Measurements from ENCODE around the gene AARS1.
"Not testable (repeated sequence)": the region's sequence is repeated elsewhere in the genome, so short reads cannot be mapped to it uniquely, and the experiment has no call there.

The AARS1 gene

DNA sequence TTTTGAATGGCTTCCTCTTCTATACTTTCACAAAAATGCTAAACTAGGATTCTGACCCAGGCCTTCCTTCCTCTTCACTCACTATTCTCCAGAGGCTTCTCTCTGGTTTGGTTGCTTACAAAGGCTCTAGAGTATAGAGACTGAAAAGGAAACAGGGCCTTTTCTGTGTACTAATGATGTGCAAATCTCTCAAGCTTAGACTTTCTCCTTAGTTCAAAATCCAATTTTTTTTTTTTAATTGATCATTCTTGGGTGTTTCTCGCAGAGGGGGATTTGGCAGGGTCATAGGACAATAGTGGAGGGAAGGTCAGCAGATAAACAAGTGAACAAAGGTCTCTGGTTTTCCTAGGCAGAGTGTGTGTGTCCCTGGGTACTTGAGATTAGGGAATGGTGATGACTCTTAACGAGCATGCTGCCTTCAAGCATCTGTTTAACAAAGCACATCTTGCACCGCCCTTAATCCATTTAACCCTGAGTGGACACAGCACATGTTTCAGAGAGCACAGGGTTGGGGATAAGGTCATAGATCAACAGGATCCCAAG, 65.3 kb downstream of the AARS1 start:
- DNase-seq (ENCODE audit: low read depth) = not testable (repeated sequence)

DNA sequence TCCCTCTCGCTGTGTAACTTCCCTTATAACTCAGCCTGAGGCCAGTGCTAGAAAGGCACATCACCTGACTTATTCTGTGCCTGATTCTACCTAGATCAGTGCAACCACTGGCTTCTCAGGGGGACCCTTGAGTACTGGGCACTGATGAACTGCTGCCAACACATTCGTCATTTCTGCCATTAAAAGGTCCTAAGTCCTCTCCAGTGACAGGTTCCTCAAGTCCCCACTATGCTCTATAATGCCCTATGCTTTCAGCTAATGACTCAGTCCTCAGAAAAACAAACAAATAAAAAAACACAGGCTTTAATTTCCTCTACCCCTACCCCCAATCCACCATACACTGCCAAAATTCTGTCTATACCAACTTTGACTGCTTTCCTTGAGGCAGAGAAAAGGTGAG, 66.1 kb downstream of the AARS1 start:
- DNase-seq (ENCODE audit: low read depth) = not testable (repeated sequence)

DNA sequence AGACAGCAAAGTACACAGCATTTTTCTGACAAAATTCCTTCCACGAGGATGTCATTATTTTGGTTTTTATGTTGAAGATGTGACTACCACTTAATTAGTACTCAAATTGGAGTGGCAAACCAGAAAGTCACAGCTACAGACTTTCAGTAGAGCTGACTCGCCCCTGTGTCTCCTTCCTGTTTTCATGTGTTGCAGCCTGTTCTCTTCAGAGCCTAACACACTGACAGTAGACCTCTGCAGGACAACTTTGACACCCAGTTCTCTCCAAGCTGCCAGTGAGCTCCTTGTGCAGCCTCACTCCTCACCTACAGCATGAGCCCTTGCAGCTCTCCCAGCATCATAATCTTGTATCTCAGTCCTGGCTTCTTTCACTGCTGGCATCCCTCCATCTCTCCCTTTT, 66.7 kb downstream of the AARS1 start:
- not testable (repeated sequence) for DNase-seq (ENCODE audit: low read depth)

DNA sequence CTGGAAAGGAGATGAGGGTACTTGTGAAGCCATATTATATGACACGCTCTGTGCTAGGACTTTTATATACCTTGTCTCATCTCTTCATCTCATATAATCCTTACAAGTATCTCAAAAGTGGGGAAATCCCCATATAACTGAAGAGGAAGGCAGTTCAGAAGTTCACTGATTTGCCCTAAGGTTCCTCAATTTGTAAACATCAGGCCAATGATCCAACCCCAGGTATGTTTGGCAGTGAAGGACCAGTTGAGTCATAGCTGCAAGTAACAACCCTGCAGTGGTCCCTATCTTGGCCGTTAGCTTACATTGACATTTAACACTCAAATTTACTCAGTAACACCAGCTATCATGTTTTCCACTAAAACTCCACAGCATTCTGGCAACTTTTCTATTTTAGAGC, 70.7 kb downstream of the AARS1 start:
- not testable (repeated sequence) for DNase-seq (ENCODE audit: low read depth)

DNA sequence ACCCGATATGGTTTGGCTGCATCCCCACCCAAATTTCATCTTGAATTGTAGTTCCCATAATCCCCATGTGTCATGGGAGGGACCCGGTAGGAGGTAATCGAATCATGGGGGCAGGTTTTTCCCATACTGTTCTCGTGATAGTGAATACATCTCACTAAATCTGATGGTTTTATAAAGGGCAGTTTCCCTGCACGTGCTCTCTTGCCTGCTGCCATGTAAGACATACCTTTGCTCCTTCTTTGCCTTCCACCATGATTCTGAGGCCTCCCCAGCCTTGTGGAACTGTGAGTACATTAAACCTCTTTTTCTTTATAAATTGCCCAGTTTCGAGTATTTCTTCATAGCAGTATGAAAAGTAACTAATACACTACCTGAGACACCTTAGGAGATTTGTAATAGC, 82.9 kb downstream of the AARS1 start:
- DNase-seq (ENCODE audit: low read depth) = not testable (repeated sequence)

DNA sequence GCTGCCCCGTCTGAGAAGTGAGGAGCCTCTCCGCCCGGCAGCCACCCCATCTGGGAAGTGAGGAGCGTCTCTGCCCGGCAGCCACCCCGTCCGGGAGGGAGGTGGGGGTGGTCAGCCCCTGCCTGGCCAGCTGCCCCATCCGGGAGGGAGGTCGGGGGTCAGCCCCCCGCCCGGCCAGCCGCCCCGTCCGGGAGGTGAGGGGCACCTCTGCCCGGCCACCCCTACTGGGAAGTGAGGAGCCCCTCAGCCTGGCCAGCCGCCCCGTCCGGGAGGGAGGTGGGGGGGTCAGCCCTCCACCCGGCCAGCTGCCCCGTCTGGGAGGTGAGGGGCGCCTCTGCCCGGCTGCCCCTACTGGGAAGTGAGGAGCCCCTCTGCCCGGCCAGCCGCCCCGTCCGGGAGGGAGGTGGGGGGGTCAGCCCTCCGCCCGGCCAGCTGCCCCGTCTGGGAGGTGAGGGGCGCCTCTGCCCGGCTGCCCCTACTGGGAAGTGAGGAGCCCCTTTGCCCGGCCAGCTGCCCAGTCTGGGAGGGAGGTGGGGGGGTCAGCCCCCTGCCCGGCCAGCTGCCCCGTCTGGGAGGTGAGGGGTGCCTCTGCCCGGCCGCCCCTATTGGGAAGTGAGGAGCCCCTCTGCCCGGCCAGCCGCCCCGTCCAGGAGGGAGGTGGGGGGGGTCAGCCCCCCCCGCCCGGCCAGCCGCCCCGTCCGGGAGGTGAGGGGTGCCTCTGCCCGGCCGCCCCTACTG, 84.5 kb downstream of the AARS1 start:
- DNase-seq (ENCODE audit: low read depth) = not testable (repeated sequence)

DNA sequence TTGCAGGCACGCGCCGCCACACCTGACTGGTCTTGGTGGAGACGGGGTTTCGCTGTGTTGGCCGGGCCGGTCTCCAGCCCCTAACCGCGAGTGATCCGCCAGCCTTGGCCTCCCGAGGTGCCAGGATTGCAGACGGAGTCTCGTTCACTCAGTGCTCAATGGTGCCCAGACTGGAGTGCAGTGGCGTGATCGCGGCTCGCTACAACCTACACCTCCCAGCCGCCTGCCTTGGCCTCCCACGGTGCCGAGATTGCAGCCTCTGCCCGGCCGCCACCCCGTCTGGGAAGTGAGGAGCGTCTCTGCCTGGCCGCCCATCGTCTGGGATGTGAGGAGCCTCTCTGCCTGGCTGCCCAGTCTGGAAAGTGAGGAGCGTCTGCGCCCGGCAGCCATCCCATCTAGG, 85.3 kb downstream of the AARS1 start:
- not testable (repeated sequence) for DNase-seq (ENCODE audit: low read depth)

DNA sequence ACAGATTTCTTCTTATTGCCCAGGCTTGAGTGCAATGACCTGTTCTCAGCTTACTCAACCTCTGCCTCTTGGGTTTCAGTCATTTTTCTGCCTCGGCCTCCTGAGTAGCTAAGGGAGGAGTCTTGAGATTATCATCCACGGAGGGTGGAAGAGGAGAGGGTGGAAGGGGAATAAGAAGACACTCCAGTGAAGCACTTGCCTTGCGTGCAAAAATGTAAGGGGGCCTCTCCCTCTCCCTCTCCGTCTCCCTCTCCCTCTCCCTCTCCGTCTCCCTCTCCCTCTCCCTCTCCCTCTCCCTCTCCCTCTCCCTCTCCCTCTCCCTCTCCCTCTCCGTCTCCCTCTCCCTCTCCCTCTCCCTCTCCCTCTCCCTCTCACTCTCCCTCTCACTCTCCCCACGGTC, 85.8 kb downstream of the AARS1 start:
- DNase-seq (ENCODE audit: low read depth) = not testable (repeated sequence)

Data from CMK (cell line).